IgD-negative memory B cell (primary cell): ENCODE measurements around the gene HEPACAM. TPM values are rescaled to one million over a fixed set of nuclear protein-coding genes. Genes with fewer than 3 reads are reported as not detected.
A peak's percentile ranks its signal among the peaks of the same experiment; 100 is the strongest.

Source experiments
- H3K27ac Mint-ChIP-seq, 3 donors: one replicate each; pipeline ENCODE4 v1.8.0; 2020 to 2022; ENCODE audit warnings: mild to moderate bottlenecking in 3 of 3, mixed read lengths in 3 of 3, moderate library complexity in 1 of 3
- H3K27me3 Mint-ChIP-seq: one replicate; pipeline ENCODE4 v1.8.0; 2021; ENCODE audit warnings: mixed read lengths
- H3K36me3 Mint-ChIP-seq: one replicate; pipeline ENCODE4 v1.8.0; 2020; ENCODE audit warnings: mild to moderate bottlenecking, mixed read lengths
- H3K4me1 Mint-ChIP-seq, 3 donors: one replicate each; pipeline ENCODE4 v1.8.0; 2020 to 2022; ENCODE audit warnings: mixed read lengths in 3 of 3, mild to moderate bottlenecking in 1 of 3
- H3K4me3 Mint-ChIP-seq, 4 donors: one replicate each; pipeline ENCODE4 v1.8.0; 2020 to 2022; ENCODE audit warnings: mild to moderate bottlenecking in 4 of 4, mixed read lengths in 4 of 4, moderate library complexity in 3 of 4
- H3K9me3 Mint-ChIP-seq, 3 donors: one replicate each; pipeline ENCODE4 v1.8.0; 2020 to 2021; ENCODE audit warnings: mixed read lengths in 3 of 3, mild to moderate bottlenecking in 1 of 3
- polyA plus RNA-seq: library from polyadenylated mRNA; unstranded; fragments of 300-500 nt; fragmentation: Illumina TruSeq; gene quantifications from one replicate; pipeline ENCODE4 v1.2.3, GENCODE V29; 2021

Gene HEPACAM
- polyA plus RNA-seq, 1 donor from 2014 or later, result not detected

DNA sequence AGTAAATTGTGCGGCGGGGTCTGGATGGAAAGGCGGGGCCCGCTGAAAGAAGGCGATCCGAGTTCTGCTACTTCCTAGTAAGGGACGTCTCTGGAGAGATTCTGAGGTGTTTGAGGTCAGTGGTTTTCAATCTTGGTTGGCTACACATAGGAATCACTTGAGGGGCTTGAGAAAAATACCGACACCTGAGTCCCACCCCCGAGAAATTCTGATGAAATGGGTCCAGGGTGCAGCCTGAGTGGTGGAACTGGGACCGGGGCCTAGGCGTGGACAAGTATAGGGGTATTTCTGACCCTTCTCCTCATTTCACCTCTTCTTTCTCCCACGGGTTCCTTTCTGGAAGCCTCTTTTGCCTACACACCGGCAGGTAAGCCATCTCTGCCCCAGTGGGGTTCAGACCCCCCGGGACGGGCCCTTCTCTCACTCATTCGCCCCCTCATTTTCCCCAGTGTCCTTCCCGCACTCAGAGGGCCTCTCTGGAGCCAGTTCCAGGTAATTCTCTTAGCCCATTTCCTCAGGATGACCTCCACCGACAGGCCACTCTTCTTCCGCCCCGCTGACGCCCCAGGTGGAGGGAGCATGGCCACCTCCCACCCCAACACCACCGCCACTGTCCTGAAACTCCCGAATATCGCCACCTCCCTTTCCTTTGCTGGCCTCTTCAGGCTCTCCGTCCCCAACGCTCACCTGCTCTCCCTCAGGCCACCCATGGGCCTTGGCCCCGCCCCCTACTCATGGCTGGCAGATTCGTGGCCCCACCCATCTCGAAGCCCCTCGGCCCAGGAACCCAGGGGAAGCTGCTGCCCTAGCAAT is 58.8 kb downstream of the HEPACAM start:
- peaks cover 0 to 6% (median 0%) of the 10 kb centered on the region in 3 donors for H3K9me3 Mint-ChIP-seq
- no peaks in the 10 kb centered on the region for H3K36me3 Mint-ChIP-seq
- H3K4me3 Mint-ChIP-seq, result peak overlapping the region; percentile 78 to 94 (median 88)
- H3K27me3 Mint-ChIP-seq, result peaks cover 26% of the 10 kb centered on the region
- peak overlapping the region in 1 of 3 donors; percentile 53 for H3K27ac Mint-ChIP-seq
- H3K4me1 Mint-ChIP-seq, result peaks cover 0 to 10% (median 9%) of the 10 kb centered on the region in 3 donors

DNA sequence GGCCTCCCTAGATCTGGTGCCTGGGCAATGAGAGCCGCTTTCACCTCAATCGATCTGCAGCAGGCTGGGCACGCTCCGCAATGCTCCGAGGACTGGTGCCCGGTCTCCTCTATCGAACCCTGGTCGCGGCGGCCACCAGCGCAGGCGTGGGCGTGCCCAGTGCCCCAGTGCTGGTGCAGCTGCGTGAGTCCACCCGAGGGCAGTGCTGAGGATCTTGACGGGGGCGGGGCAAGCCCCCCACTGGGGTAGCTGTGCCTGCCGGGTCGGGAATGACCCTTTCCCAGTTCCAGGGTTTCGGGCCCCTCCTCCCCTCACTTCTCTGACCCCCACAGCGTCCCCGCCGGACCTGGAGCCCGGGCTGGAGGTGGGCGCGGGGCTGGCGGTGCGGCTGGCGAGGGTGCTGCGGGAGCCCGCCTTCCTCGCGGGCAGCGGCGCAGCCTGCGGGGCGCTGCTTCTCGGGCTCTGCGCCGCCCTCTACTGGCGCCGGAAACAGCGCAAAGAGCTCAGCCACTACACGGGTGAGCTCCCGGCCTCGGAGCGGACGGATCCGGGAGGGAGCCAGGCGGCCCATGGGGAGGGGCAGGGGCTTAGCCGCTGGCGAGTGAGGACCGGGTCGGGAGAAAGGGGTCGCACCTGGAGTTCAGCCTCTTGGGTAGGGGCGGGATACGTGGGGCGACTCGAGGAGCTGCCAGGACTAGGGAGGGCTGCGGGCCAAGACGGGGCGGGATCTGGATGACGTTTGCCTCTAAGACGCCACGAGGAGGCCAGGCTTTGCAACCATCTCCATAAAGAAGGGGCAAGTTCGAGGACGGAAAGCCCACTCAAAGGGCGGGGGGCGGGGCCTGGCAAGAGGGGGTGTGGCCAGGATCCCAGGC is 59.7 kb downstream of the HEPACAM start:
- peaks cover 0 to 10% (median 9%) of the 10 kb centered on the region in 3 donors for H3K4me1 Mint-ChIP-seq
- peaks cover 27% of the 10 kb centered on the region for H3K27me3 Mint-ChIP-seq
- peak overlapping the region; percentile 78 to 94 (median 88) for H3K4me3 Mint-ChIP-seq
- H3K9me3 Mint-ChIP-seq, result peaks cover 0 to 6% (median 0%) of the 10 kb centered on the region in 3 donors
- peak overlapping the region in 2 of 3 donors; percentile 36 to 59 for H3K27ac Mint-ChIP-seq
- H3K36me3 Mint-ChIP-seq, result no peaks in the 10 kb centered on the region

DNA sequence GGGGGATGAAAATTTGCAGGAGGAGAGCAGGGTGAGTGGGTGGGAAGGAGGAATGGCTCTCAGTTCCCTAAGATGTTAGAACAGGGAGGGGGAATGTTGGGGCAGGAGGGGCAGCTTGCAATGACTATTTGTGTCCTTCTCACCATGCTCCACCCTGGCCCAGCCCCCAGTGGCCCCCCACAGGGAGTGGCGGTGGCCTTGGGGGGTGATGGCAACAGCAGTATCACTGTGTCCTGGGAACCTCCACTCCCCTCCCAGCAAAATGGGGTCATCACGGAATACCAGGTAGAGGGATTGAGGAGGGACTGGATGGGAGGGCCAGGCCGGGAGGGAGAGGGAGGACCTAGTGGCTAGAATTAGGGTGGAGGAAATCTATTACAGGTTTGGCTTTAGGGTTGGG is 60.4 kb downstream of the HEPACAM start:
- Mint-ChIP-seq H3K36me3 (no peaks in the 10 kb centered on the region), H3K9me3 (peaks cover 0 to 6% (median 0%) of the 10 kb centered on the region in 3 donors), H3K4me1 (peaks cover 0 to 10% (median 9%) of the 10 kb centered on the region in 3 donors), H3K27ac (no peak overlapping the region), H3K27me3 (peaks cover 33% of the 10 kb centered on the region), H3K4me3 (peak overlapping the region; percentile 4 to 69 (median 48))

DNA sequence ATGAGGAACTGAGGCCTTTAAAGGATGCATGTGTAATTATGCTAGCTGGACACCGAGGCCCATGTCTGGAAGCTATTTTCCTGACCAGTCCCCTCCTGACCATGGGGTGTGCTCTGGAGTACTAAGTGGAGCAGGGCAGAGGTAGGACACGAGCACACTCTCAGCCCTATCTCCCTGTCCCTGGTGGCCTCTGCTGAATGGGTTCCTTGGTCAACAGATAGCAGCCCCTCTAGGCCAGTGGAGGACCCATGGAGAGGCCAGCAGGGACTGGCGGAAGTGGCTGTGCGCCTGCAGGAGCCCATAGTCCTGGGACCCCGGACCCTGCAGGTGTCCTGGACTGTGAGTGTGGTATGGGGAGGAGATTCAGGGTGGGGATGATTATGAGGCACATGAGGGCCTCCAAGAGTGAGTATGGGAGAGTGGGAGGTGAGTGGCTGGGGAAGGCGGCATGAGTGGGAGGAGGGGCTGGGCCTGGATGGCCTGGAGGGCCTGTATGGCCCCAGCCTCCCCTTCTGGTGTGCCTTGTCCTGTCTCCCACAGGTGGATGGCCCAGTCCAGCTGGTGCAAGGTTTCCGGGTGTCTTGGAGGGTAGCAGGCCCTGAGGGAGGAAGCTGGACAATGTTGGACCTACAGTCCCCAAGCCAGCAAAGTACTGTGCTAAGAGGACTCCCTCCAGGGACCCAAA is 61.1 kb downstream of the HEPACAM start:
- H3K27ac Mint-ChIP-seq, result no peak overlapping the region
- peaks cover 0 to 6% (median 0%) of the 10 kb centered on the region in 3 donors for H3K9me3 Mint-ChIP-seq
- peaks cover 38% of the 10 kb centered on the region for H3K27me3 Mint-ChIP-seq
- peak overlapping the region in 1 of 4 donors; percentile 69 for H3K4me3 Mint-ChIP-seq
- peaks cover 0 to 10% (median 9%) of the 10 kb centered on the region in 3 donors for H3K4me1 Mint-ChIP-seq
- no peaks in the 10 kb centered on the region for H3K36me3 Mint-ChIP-seq

DNA sequence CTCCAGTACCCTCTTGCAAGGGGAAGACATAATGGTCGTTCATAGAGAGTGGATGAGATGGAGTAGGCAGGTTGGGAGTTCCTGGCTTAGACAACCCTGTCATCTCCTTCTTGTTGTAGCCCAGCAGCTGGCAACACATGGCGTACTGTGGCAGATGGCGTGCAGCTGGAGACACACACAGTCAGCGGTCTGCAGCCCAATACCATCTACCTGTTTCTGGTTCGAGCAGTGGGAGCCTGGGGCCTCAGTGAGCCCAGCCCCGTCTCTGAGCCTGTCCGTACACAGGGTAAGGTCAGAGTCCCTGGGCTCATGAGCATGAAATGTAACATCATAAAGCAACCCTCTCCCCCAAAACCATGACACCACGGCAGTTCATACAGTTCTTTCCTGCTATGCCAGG is 61.9 kb downstream of the HEPACAM start:
- H3K4me1 Mint-ChIP-seq, result peaks cover 0 to 10% (median 10%) of the 10 kb centered on the region in 3 donors
- H3K4me3 Mint-ChIP-seq, result peak overlapping the region in 2 of 4 donors; percentile 25 to 50
- no peak overlapping the region for H3K27ac Mint-ChIP-seq
- peaks cover 43% of the 10 kb centered on the region for H3K27me3 Mint-ChIP-seq
- H3K9me3 Mint-ChIP-seq, result peaks cover 0 to 6% (median 0%) of the 10 kb centered on the region in 3 donors
- no peaks in the 10 kb centered on the region for H3K36me3 Mint-ChIP-seq

DNA sequence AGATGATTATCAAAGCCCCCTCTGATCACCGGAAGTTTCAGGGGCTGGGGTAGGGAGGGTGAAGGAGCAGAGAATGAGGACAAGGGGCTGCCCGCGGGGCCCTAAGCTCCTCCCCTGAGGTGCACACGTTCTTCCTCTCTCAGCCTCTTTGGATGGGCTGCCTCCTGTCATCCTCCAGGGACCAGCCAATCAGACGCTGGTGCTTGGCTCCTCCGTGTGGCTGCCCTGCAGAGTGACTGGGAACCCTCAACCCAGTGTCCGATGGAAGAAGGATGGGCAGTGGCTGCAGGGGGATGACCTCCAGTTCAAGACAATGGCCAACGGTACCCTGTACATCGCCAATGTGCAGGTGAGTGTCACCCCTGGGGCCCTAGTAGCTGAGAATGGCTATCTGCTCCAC is 63.1 kb downstream of the HEPACAM start:
- H3K9me3 Mint-ChIP-seq, result peaks cover 0 to 5% (median 0%) of the 10 kb centered on the region in 3 donors
- no peak overlapping the region for H3K27ac Mint-ChIP-seq
- H3K27me3 Mint-ChIP-seq, result peaks cover 50% of the 10 kb centered on the region
- peaks cover 0 to 16% (median 9%) of the 10 kb centered on the region in 3 donors for H3K4me1 Mint-ChIP-seq
- H3K36me3 Mint-ChIP-seq, result no peaks in the 10 kb centered on the region
- H3K4me3 Mint-ChIP-seq, result peak overlapping the region in 1 of 4 donors; percentile 37

DNA sequence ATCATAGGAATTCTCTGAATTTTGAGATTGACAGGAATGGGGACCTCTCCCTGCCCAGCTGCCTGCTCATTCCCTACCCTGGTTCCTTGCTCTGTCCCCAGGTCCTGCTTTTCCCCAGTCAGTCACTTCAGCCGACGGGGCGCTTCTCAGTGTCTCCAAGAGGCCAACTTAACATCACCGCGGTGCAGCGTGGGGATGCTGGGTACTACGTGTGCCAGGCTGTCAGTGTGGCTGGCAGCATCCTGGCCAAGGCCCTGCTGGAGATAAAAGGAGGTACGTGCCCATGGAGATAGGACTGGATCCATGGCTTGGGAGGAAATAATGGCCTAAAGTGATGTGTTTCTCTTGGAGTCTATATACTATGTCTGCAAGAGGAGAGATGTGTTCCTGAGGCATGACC is 63.6 kb downstream of the HEPACAM start:
- Mint-ChIP-seq H3K27me3 (peaks cover 49% of the 10 kb centered on the region), H3K36me3 (no peaks in the 10 kb centered on the region), H3K9me3 (peaks cover 0 to 5% (median 0%) of the 10 kb centered on the region in 3 donors), H3K27ac (no peak overlapping the region), H3K4me3 (peak overlapping the region in 1 of 4 donors; percentile 37), H3K4me1 (peaks cover 0 to 14% (median 8%) of the 10 kb centered on the region in 3 donors)

DNA sequence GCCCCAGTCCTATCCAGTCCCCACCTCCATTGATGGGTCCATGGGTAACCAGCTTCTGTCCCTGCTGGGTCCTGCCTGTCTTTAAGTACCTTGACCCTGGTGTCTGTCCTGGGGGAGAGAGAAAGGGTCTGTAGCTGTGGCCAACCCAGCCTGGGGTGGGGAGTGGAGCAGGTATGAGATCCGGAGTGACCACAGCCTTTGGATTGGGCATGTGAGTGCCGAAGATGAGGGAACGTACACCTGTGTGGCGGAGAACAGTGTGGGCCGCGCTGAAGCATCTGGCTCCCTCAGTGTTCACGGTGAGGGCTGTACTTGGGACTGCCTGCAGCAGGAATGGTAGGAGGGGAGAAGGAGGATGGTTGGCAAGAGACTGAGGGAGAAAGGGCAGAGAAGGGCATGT is 65.4 kb downstream of the HEPACAM start:
- H3K4me3 Mint-ChIP-seq, result no peak overlapping the region

DNA sequence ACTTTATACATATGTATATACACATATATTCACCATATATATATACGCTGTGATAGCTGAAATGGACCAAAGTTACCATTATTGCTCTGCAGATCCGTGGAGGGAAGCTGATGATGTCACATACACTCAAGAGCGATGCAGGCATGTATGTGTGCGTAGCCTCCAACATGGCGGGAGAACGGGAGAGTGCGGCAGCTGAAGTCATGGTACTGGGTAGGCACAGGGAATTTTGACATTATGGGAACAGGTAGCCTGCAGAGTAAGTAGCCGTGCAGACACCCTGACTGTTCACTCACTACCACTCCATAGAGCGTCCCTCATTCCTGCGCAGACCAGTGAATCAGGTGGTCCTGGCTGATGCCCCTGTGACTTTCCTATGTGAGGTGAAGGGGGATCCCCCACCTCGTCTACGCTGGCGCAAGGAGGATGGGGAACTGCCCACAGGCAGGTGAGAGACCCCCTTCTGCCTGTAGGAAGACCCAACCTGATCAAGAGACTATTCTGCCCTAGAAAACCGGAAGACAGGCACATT is 65.9 kb downstream of the HEPACAM start:
- no peak overlapping the region for H3K4me3 Mint-ChIP-seq
- H3K27ac Mint-ChIP-seq, result no peak overlapping the region
- peaks cover 0 to 2% (median 0%) of the 10 kb centered on the region in 3 donors for H3K9me3 Mint-ChIP-seq
- peaks cover 0 to 8% (median 7%) of the 10 kb centered on the region in 3 donors for H3K4me1 Mint-ChIP-seq
- H3K36me3 Mint-ChIP-seq, result no peaks in the 10 kb centered on the region
- peaks cover 54% of the 10 kb centered on the region for H3K27me3 Mint-ChIP-seq

More for the DNA sequence above, 65.4 kb downstream of the HEPACAM start:
- H3K27me3 Mint-ChIP-seq, result peaks cover 57% of the 10 kb centered on the region
- H3K36me3 Mint-ChIP-seq, result no peaks in the 10 kb centered on the region
- H3K4me1 Mint-ChIP-seq, result peaks cover 0 to 8% (median 7%) of the 10 kb centered on the region in 3 donors
- peaks cover 0 to 2% (median 0%) of the 10 kb centered on the region in 3 donors for H3K9me3 Mint-ChIP-seq
- H3K27ac Mint-ChIP-seq, result no peak overlapping the region

DNA sequence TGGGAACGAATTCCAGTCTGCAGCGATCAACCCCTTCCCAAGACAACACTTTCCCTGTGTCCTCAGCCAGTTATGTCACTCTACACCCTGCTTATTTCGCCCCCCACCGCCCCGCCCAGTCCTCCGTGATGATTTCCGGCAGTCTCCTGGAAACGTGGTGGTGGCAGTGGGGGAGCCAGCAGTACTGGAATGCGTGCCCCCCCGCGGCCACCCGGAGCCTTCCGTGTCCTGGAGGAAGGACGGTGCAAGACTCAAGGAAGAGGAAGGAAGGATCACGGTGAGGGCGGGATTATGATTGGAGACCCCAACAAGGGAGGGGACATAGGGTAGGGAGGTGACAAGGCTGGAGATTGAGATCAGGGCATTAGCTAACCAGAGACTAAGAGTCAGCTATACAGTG is 66.5 kb downstream of the HEPACAM start:
- Mint-ChIP-seq H3K4me1 (peaks cover 0 to 8% (median 7%) of the 10 kb centered on the region in 3 donors), H3K27me3 (peaks cover 57% of the 10 kb centered on the region), H3K9me3 (peaks cover 0 to 2% (median 0%) of the 10 kb centered on the region in 3 donors), H3K36me3 (no peaks in the 10 kb centered on the region), H3K27ac (no peak overlapping the region), H3K4me3 (no peak overlapping the region)

Other genes with a start within 250 kb of the HEPACAM start
- 4.6 TPM for gene NRGN, start 196.1 kb downstream of the HEPACAM start, polyA plus RNA-seq
- gene VSIG2, start 183.8 kb downstream of the HEPACAM start, polyA plus RNA-seq, result not detected
- 2.5 TPM for gene ESAM, start 173.8 kb downstream of the HEPACAM start, polyA plus RNA-seq
- 7.1 TPM for gene MSANTD2, start 135.6 kb downstream of the HEPACAM start, polyA plus RNA-seq
- gene ROBO3, start 70.6 kb downstream of the HEPACAM start, polyA plus RNA-seq, result not detected
- not detected for gene ROBO4, start 38.2 kb downstream of the HEPACAM start, polyA plus RNA-seq
- not detected for gene HEPN1, start 16.8 kb downstream of the HEPACAM start, polyA plus RNA-seq
- 0.79 TPM for gene CCDC15, start 18.2 kb upstream of the HEPACAM start, polyA plus RNA-seq
- 11.2 TPM for gene SLC37A2, start 127.3 kb upstream of the HEPACAM start, polyA plus RNA-seq
- gene TMEM218, start 175.6 kb upstream of the HEPACAM start, polyA plus RNA-seq, result 45.1 TPM
- gene PKNOX2, start 228.7 kb upstream of the HEPACAM start, polyA plus RNA-seq, result not detected